DND-41 (cell line): ENCODE measurements around the gene TAGLN2.

ENCODE experiments used
- ATAC-seq: fragments of 200-7000 bp; cut with Tn5 transposase; 3 replicates; pipeline ENCODE4 v1.9.1; 2021; ENCODE audit warnings: low read depth; ENCODE audit not compliant: insufficient read depth
- DNase-seq: peaks from one replicate; pipeline ENCODE4 v3.0.0-alpha.2; 2020
- H2AFZ ChIP-seq: 2 replicates; pipeline ENCODE4 v1.6.0; 2012; ENCODE audit warnings: low read depth, low read length
- H3K27ac ChIP-seq: 2 replicates; pipeline ENCODE4 v1.5.1; 2012; ENCODE audit warnings: low read length, inconsistent platforms
- H3K27me3 ChIP-seq: fragments of 200-600 bp; sonication (generic); 2 replicates; pipeline ENCODE4 v1.6.0; 2012; ENCODE audit warnings: low read length, mild to moderate bottlenecking, inconsistent platforms; ENCODE audit not compliant: insufficient read depth, poor library complexity
- H3K36me3 ChIP-seq: 2 replicates; pipeline ENCODE4 v1.5.1; 2012; ENCODE audit warnings: low read length, inconsistent platforms; ENCODE audit not compliant: insufficient read depth
- H3K4me1 ChIP-seq: 2 replicates; pipeline ENCODE4 v1.5.1; 2012; ENCODE audit warnings: mild to moderate bottlenecking, low read length; ENCODE audit not compliant: insufficient read depth
- H3K4me2 ChIP-seq: 2 replicates; pipeline ENCODE4 v1.6.0; 2012; ENCODE audit warnings: mild to moderate bottlenecking, moderate library complexity, low read length, inconsistent platforms; ENCODE audit not compliant: insufficient read depth
- H3K4me3 ChIP-seq, 2 experiments: fragments of 200-600 bp in 1 of 2; shearing (Covaris generic) in 1 of 2; 2 replicates each; pipeline ENCODE4 v1.5.1; 2012 to 2016; ENCODE audit warnings: inconsistent platforms in 2 of 2, low read length in 2 of 2, mild to moderate bottlenecking in 2 of 2, low read depth in 1 of 2, moderate library complexity in 1 of 2
- H3K79me2 ChIP-seq: 2 replicates; pipeline ENCODE4 v1.6.0; 2012; ENCODE audit warnings: low read length, inconsistent platforms; ENCODE audit not compliant: insufficient read depth
- H3K9ac ChIP-seq: 2 replicates; pipeline ENCODE4 v1.6.0; 2012; ENCODE audit warnings: low read depth, mild to moderate bottlenecking, inconsistent platforms, low read length, moderate library complexity
- H3K9me3 ChIP-seq: 2 replicates; pipeline ENCODE4 v1.5.1; 2012; ENCODE audit warnings: low read length, moderate library complexity, mild to moderate bottlenecking, inconsistent platforms; ENCODE audit not compliant: insufficient read depth, severe bottlenecking
- H4K20me1 ChIP-seq: 2 replicates; pipeline ENCODE4 v1.6.0; 2012; ENCODE audit warnings: low read length; ENCODE audit not compliant: insufficient read depth
- EZH2 ChIP-seq: IDR thresholded peaks from 3 replicates; pipeline ENCODE4 v1.6.1; 2012; ENCODE audit warnings: borderline replicate concordance, low read depth, mild to moderate bottlenecking, moderate library complexity, low read length, inconsistent platforms; ENCODE audit not compliant: severe bottlenecking
- TF ChIP-seq, protein P1 (sequence below): IDR thresholded peaks from 2 replicates; pipeline ENCODE4 v1.5.1; 2012; ENCODE audit warnings: borderline replicate concordance, low read length, moderate library complexity, mild to moderate bottlenecking; ENCODE audit not compliant: poor library complexity, severe bottlenecking; ENCODE audit errors: extremely low read depth

The TAGLN2 gene

DNA sequence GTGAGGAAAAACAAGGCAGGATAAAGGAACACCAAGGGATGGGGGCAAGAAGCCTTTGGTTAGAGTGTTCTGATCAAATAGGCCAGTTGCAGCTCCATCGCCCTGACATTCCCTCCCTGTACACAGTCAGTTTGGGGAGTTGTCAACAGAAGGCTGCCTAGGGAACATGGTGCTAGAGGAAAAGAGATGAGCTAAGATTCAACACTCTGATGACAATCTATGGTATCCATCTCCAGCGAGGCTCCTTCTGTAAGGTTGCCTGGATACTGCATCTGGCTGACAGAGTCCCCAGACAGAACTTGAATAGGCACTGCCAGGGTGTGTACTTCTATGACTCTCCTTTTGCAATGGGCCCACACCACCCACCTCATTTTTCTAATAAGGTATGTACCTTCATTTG lies 40.0 kb upstream of the TAGLN2 start:
- DNase-seq, result no peak
- TF ChIP-seq EZH2, result no peak
- TF ChIP-seq, protein P1, sequence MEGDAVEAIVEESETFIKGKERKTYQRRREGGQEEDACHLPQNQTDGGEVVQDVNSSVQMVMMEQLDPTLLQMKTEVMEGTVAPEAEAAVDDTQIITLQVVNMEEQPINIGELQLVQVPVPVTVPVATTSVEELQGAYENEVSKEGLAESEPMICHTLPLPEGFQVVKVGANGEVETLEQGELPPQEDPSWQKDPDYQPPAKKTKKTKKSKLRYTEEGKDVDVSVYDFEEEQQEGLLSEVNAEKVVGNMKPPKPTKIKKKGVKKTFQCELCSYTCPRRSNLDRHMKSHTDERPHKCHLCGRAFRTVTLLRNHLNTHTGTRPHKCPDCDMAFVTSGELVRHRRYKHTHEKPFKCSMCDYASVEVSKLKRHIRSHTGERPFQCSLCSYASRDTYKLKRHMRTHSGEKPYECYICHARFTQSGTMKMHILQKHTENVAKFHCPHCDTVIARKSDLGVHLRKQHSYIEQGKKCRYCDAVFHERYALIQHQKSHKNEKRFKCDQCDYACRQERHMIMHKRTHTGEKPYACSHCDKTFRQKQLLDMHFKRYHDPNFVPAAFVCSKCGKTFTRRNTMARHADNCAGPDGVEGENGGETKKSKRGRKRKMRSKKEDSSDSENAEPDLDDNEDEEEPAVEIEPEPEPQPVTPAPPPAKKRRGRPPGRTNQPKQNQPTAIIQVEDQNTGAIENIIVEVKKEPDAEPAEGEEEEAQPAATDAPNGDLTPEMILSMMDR, result no peak

DNA sequence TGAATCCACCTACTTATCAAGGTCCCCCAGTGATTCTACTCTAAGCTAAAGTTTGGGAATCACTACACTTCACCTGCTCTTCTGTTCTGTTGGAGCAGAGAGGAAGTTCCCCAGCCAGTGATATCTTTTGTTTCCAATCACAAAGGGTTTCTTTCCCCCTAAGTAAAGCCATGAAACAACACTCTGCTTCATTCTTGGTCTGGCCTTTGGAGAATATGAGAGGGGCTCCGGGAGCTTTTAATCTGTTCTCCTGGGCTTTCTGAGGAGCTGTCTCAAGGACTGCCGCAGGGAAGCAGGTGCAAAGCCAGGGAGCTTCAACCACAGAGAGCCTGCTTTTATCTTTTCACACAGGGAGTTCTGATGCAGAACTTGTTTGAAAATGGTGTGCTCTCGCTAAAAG lies 38.8 kb upstream of the TAGLN2 start:
- no peak for ATAC-seq
- Histone ChIP-seq H4K20me1 (no peaks in the 10 kb centered on the region), H3K27ac (no peak overlapping the region), H3K4me3 (no peak overlapping the region), H3K9ac (no peak overlapping the region), H3K4me1 (no peaks in the 10 kb centered on the region), H3K4me2 (no peak overlapping the region), H3K36me3 (no peaks in the 10 kb centered on the region), H3K9me3 (no peaks in the 10 kb centered on the region), H3K27me3 (peaks cover 32% of the 10 kb centered on the region), H3K79me2 (no peaks in the 10 kb centered on the region), H2AFZ (no peak overlapping the region)
- no peak for DNase-seq
- TF ChIP-seq EZH2, result no peak
- TF ChIP-seq, protein P1, result no peak

More for the DNA sequence above, 40.0 kb upstream of the TAGLN2 start:
- Histone ChIP-seq H2AFZ (no peak overlapping the region), H3K9me3 (no peaks in the 10 kb centered on the region), H3K4me1 (no peaks in the 10 kb centered on the region), H3K4me2 (no peak overlapping the region), H4K20me1 (no peaks in the 10 kb centered on the region), H3K4me3 (no peak overlapping the region), H3K79me2 (no peaks in the 10 kb centered on the region), H3K9ac (no peak overlapping the region), H3K27ac (no peak overlapping the region), H3K27me3 (peaks cover 27% of the 10 kb centered on the region), H3K36me3 (no peaks in the 10 kb centered on the region)
- no peak for ATAC-seq

DNA sequence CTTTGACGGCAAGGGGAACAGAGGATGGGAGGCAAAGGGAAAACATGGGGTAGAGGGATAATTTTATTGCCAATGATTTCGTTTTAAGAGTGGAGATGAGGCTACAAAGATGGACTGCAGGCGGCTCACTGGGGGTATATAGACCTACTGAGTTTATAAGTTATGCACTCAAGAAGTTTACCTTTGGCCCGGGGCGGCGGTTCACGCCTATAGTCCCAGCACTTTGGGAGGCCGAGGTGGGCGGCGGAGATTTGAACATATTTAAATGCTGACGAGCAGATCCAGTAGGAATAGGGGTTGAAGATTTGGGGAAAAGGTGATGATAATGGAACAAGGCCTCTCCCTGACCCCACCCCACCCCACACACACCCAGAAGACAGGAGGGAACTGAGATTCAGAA lies 36.9 kb upstream of the TAGLN2 start:
- TF ChIP-seq, protein P1, result no peak
- TF ChIP-seq EZH2, result no peak
- DNase-seq, result no peak

DNA sequence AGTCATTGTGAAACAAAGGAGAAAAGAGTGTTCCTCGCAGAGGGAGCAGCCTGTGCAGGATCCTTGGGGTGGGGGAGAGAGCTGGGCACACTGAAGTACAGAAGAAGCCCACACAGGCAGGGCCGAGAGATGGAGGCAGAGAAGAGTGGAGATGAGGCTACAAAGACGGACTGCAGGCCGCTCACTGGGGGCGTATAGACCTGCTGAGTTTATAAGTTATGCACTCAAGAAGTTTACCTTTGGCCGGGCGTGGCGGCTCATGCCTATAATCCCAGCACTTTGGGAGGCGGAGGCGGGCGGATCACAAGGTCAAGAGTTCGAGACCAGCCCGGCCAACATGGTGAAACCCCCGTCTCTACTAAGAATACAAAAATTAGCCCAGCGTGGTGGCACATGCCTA lies 36.3 kb upstream of the TAGLN2 start:
- peaks cover 28% of the 10 kb centered on the region for H3K27me3 ChIP-seq
- H4K20me1 ChIP-seq, result no peaks in the 10 kb centered on the region
- ATAC-seq, result no peak
- H3K79me2 ChIP-seq, result no peaks in the 10 kb centered on the region
- no peaks in the 10 kb centered on the region for H3K36me3 ChIP-seq
- H2AFZ ChIP-seq, result no peak overlapping the region
- DNase-seq, result no peak
- H3K4me2 ChIP-seq, result no peak overlapping the region
- no peak overlapping the region for H3K27ac ChIP-seq
- TF ChIP-seq EZH2, result no peak
- TF ChIP-seq, protein P1, result no peak
- H3K9me3 ChIP-seq, result no peaks in the 10 kb centered on the region
- H3K9ac ChIP-seq, result no peak overlapping the region
- H3K4me1 ChIP-seq, result no peaks in the 10 kb centered on the region
- no peak overlapping the region for H3K4me3 ChIP-seq

More for the DNA sequence above, 36.9 kb upstream of the TAGLN2 start:
- no peaks in the 10 kb centered on the region for H4K20me1 ChIP-seq
- H3K4me2 ChIP-seq, result no peak overlapping the region
- no peak overlapping the region for H3K9ac ChIP-seq
- no peak for ATAC-seq
- H3K4me1 ChIP-seq, result no peaks in the 10 kb centered on the region
- H3K4me3 ChIP-seq, result no peak overlapping the region
- no peak overlapping the region for H2AFZ ChIP-seq
- no peak overlapping the region for H3K27ac ChIP-seq
- no peaks in the 10 kb centered on the region for H3K9me3 ChIP-seq
- H3K27me3 ChIP-seq, result peaks cover 28% of the 10 kb centered on the region
- no peaks in the 10 kb centered on the region for H3K36me3 ChIP-seq
- no peaks in the 10 kb centered on the region for H3K79me2 ChIP-seq
